HEK293 (cell line): ENCODE data around the gene EFCAB11.

Source experiments
- CTCF ChIA-PET: fragments of 350-600 bp; formaldehyde crosslinking; extraction: SDS; loops from one replicate; lab custom pipeline; 2021; ENCODE audit warnings: antibody characterized with exemption; lab: Yijun Ruan, JAX
- POLR2A ChIA-PET: fragments of 300-600 bp; formaldehyde crosslinking; extraction: SDS; loops from one replicate; lab custom pipeline; 2020; ENCODE audit warnings: antibody characterized with exemption, inconsistent platforms; lab: Yijun Ruan, JAX
- H3K27ac ChIP-seq: fragments of 200-500 bp; sonication (Bioruptor generic); 2 replicates; pipeline ENCODE4 v1.5.1; 2014; ENCODE audit warnings: low read depth, low read length, control low read depth, inconsistent platforms; ENCODE audit errors: extremely low read depth
- H3K36me3 ChIP-seq, 2 experiments: fragments of 200-500 bp in 1 of 2; sonication (Bioruptor generic) in 1 of 2; 1 replicate in 1 of 2; 2 replicates in 1 of 2; pipeline ENCODE4 v1.5.1; 2014 to 2017; ENCODE audit warnings: inconsistent platforms in 2 of 2, low read length in 2 of 2; ENCODE audit not compliant: control insufficient read depth in 2 of 2, insufficient read depth in 1 of 2
- H3K4me1 ChIP-seq: fragments of 200-500 bp; sonication (Bioruptor generic); 2 replicates; pipeline ENCODE4 v1.5.1; 2014; ENCODE audit warnings: mild to moderate bottlenecking, low read length, inconsistent platforms; ENCODE audit not compliant: control insufficient read depth, insufficient read depth
- H3K4me3 ChIP-seq: 2 replicates; pipeline ENCODE4 v1.5.1; 2011; ENCODE audit warnings: low read depth, mild to moderate bottlenecking, control low read depth, low read length, moderate library complexity
- H3K9me3 ChIP-seq: fragments of 200-500 bp; sonication (Bioruptor generic); 2 replicates; pipeline ENCODE4 v1.5.1; 2014; ENCODE audit warnings: low read depth, low read length, inconsistent platforms; ENCODE audit not compliant: control insufficient read depth, insufficient read depth
- GLI2 ChIP-seq: fragments of 450-650 bp; formaldehyde crosslinking; IDR thresholded peaks from 2 replicates; pipeline ENCODE4; 2017; ENCODE audit warnings: missing biosample characterization, missing genetic modification characterization, low read depth, borderline replicate concordance
- KLF1 ChIP-seq: fragments of 450-650 bp; formaldehyde crosslinking; IDR thresholded peaks from 2 replicates; pipeline ENCODE4 v1.5.1; 2016; ENCODE audit warnings: missing biosample characterization, missing genetic modification characterization
- KLF7 ChIP-seq: fragments of 450-650 bp; formaldehyde crosslinking; IDR thresholded peaks from 2 replicates; pipeline ENCODE4 v1.5.1; 2016; ENCODE audit warnings: missing biosample characterization, missing genetic modification characterization, borderline replicate concordance
- TCF7L2 ChIP-seq: IDR thresholded peaks from 2 replicates; pipeline ENCODE4 v1.6.1; 2011; ENCODE audit warnings: low read depth, mild to moderate bottlenecking, inconsistent platforms, low read length, moderate library complexity, borderline replicate concordance
- ZNF202 ChIP-seq: fragments of 450-650 bp; formaldehyde crosslinking; IDR thresholded peaks from 2 replicates; pipeline ENCODE4 v1.5.1; 2016; ENCODE audit warnings: missing biosample characterization, missing genetic modification characterization, borderline replicate concordance
- ZNF223 ChIP-seq: fragments of 450-650 bp; formaldehyde crosslinking; IDR thresholded peaks from 2 replicates; pipeline ENCODE4 v1.5.1; 2016; ENCODE audit warnings: missing biosample characterization, missing genetic modification characterization
- ZNF23 ChIP-seq: fragments of 450-650 bp; formaldehyde crosslinking; IDR thresholded peaks from 2 replicates; pipeline ENCODE4 v1.5.1; 2016; ENCODE audit warnings: missing biosample characterization, missing genetic modification characterization, borderline replicate concordance
- ZNF335 ChIP-seq: fragments of 450-650 bp; formaldehyde crosslinking; conservative IDR thresholded peaks from 2 replicates; pipeline ENCODE4 v1.5.1; 2016; ENCODE audit warnings: missing biosample characterization, missing genetic modification characterization
- ZNF426 ChIP-seq: fragments of 450-650 bp; formaldehyde crosslinking; IDR thresholded peaks from 2 replicates; pipeline ENCODE4 v1.5.1; 2017; ENCODE audit warnings: missing biosample characterization, missing genetic modification characterization, mild to moderate bottlenecking, inconsistent platforms, moderate library complexity
- ZNF544 ChIP-seq: fragments of 450-650 bp; formaldehyde crosslinking; IDR thresholded peaks from 2 replicates; pipeline ENCODE4 v1.5.0; 2017; ENCODE audit warnings: missing biosample characterization, missing genetic modification characterization
- ZNF549 ChIP-seq: fragments of 450-650 bp; IDR thresholded peaks from 2 replicates; pipeline ENCODE4 v1.5.1; 2018; ENCODE audit warnings: missing biosample characterization, missing genetic modification characterization, mild to moderate bottlenecking, inconsistent platforms, moderate library complexity
- ZNF555 ChIP-seq: fragments of 450-650 bp; formaldehyde crosslinking; conservative IDR thresholded peaks from 2 replicates; pipeline ENCODE4 v1.5.1; 2017; ENCODE audit warnings: missing biosample characterization, mild to moderate bottlenecking, missing genetic modification characterization, inconsistent platforms
- ZNF600 ChIP-seq: fragments of 450-650 bp; formaldehyde crosslinking; IDR thresholded peaks from 2 replicates; pipeline ENCODE4 v1.5.1; 2016; ENCODE audit warnings: missing biosample characterization, missing genetic modification characterization
- ZNF792 ChIP-seq: fragments of 450-650 bp; formaldehyde crosslinking; IDR thresholded peaks from 2 replicates; pipeline ENCODE4 v1.5.1; 2016; ENCODE audit warnings: missing biosample characterization, missing genetic modification characterization
- TF ChIP-seq, protein P1 (sequence below): fragments of 450-650 bp; formaldehyde crosslinking; IDR thresholded peaks from 2 replicates; pipeline ENCODE4 v1.5.1; 2017; ENCODE audit warnings: missing biosample characterization, missing genetic modification characterization
- TF ChIP-seq, protein P2 (sequence below): fragments of 450-650 bp; formaldehyde crosslinking; optimal IDR thresholded peaks from 2 replicates; pipeline ENCODE3; 2016; ENCODE audit warnings: missing biosample characterization, mild to moderate bottlenecking, missing genetic modification characterization
- TF ChIP-seq, protein P3 (sequence below): sonication (generic); formaldehyde crosslinking; IDR thresholded peaks from 2 replicates; pipeline ENCODE4 v1.8.1; 2022; ENCODE audit warnings: mild to moderate bottlenecking, moderate library complexity, missing genetic modification reagents
- TF ChIP-seq, protein P4 (sequence below): fragments of 450-650 bp; formaldehyde crosslinking; IDR thresholded peaks from 2 replicates; pipeline ENCODE4 v1.5.1; 2017; ENCODE audit warnings: missing biosample characterization, missing genetic modification characterization
- TF ChIP-seq, protein P5 (sequence below): fragments of 450-650 bp; formaldehyde crosslinking; IDR thresholded peaks from 2 replicates; pipeline ENCODE4 v1.5.0; 2017; ENCODE audit warnings: missing biosample characterization, missing genetic modification characterization, borderline replicate concordance

EFCAB11 gene

DNA sequence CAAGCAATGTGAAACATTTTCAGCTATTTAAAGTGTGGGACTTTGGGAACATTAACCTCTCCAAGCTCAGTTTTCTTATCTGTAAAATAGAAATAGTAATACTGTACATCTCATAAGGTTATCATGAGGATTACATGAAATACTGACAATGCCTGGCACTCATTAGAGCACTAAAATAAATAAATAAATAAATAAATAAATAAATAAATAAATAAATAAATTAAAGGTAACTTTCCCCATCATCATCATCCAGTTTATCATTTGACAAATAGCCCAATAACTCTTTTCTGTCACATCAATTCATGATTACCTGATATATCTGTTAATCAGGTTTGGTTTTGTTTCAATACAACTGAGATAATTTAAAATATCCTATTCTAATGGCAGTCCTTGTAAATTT, 48.5 kb downstream of the EFCAB11 start (continued):
- TF ChIP-seq ZNF202 (tag by site-specific recombination) = no peak; the same call in 1 of the 2 replicates

DNA sequence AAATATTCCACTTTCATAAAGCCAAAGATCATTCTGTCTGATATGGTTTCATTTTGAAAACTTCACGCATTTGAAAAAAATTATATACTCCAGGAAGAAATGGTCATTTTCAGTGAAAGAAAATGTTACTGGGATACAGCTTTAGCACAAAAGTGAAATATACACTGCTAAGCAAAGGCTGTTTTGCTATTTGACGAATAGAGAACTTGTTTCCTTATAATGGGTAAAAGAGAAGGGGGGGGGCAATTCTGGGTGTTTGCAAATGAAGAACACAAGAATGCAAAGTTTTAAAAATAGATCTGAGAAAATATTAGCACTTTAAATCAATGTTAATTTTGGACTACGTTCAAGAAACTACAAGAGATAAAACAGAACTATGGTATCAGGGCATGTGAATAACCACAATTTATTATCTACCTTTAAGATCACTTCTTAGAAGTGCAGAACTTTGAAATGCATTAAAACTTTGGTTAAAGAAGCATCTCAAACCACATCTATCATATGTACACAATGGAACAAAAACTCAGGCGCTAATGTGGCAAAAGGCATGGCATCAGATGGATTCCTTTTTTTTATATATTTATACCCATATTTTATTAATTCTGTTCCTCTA, 51.1 kb downstream of the EFCAB11 start:
- Histone ChIP-seq H3K36me3 (no peaks in the 10 kb centered on the region; a peak in 1 of 3 replicates), H3K4me3 (no peak overlapping the region), H3K27ac (no peak overlapping the region), H3K4me1 (peaks cover 2% of the 10 kb centered on the region; the same call in 1 of the 2 replicates), H3K9me3 (no peaks in the 10 kb centered on the region)
- TF ChIP-seq ZNF23 (tag by site-specific recombination) (no peak), ZNF792 (tag by site-specific recombination) (no peak), KLF1 (tag by site-specific recombination) (no peak), KLF7 (tag by site-specific recombination) (no peak), ZNF544 (tag by site-specific recombination) (no peak), ZNF426 (tag by site-specific recombination) (no peak), ZNF335 (tag by site-specific recombination) (no peak), ZNF549 (tag by site-specific recombination) (no peak)
- TF ChIP-seq, protein P1, sequence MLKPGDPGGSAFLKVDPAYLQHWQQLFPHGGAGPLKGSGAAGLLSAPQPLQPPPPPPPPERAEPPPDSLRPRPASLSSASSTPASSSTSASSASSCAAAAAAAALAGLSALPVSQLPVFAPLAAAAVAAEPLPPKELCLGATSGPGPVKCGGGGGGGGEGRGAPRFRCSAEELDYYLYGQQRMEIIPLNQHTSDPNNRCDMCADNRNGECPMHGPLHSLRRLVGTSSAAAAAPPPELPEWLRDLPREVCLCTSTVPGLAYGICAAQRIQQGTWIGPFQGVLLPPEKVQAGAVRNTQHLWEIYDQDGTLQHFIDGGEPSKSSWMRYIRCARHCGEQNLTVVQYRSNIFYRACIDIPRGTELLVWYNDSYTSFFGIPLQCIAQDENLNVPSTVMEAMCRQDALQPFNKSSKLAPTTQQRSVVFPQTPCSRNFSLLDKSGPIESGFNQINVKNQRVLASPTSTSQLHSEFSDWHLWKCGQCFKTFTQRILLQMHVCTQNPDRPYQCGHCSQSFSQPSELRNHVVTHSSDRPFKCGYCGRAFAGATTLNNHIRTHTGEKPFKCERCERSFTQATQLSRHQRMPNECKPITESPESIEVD (tag by site-specific recombination) = no peak
- TF ChIP-seq, protein P2, sequence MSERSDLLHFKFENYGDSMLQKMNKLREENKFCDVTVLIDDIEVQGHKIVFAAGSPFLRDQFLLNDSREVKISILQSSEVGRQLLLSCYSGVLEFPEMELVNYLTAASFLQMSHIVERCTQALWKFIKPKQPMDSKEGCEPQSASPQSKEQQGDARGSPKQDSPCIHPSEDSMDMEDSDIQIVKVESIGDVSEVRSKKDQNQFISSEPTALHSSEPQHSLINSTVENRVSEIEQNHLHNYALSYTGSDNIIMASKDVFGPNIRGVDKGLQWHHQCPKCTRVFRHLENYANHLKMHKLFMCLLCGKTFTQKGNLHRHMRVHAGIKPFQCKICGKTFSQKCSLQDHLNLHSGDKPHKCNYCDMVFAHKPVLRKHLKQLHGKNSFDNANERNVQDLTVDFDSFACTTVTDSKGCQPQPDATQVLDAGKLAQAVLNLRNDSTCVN (tag by site-specific recombination) = no peak
- CTCF ChIA-PET = no interaction called here
- POLR2A ChIA-PET = no interaction called here

DNA sequence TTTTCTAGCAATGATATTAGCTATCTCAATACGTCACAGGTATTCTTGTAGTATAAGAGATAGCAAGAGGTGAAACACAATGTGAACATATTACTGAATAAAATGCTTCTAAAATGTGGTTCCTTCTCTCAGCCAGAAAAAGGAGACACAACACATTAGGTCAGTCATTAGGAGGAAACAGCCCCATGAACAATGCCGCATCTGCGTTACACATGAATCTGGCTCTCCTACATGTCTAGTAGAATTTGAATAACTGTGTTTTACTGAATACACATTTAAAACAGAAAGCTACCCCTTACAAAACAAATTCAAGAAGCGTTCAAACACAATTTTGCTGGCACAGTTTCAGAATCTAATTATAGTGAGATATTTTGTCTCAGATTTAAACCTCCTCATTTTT, 51.6 kb downstream of the EFCAB11 start:
- Histone ChIP-seq H3K9me3 (no peaks in the 10 kb centered on the region), H3K4me1 (peaks cover 2% of the 10 kb centered on the region; the same call in 1 of the 2 replicates), H3K4me3 (no peak overlapping the region), H3K36me3 (no peaks in the 10 kb centered on the region; a peak in 1 of 3 replicates), H3K27ac (no peak overlapping the region)
- ChIA-PET CTCF (interaction anchor here (0.6 kb wide), 1 partner anchor 284 kb away, joined by 3 read pairs; no protein-coding TSS in a partner anchor), POLR2A (no interaction called here)
- TF ChIP-seq, protein P3, sequence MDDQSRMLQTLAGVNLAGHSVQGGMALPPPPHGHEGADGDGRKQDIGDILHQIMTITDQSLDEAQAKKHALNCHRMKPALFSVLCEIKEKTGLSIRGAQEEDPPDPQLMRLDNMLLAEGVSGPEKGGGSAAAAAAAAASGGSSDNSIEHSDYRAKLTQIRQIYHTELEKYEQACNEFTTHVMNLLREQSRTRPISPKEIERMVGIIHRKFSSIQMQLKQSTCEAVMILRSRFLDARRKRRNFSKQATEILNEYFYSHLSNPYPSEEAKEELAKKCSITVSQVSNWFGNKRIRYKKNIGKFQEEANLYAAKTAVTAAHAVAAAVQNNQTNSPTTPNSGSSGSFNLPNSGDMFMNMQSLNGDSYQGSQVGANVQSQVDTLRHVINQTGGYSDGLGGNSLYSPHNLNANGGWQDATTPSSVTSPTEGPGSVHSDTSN (CRISPR knock-in tag) = no peak
- TF ChIP-seq TCF7L2 (no peak), ZNF600 (tag by site-specific recombination) (no peak), ZNF544 (tag by site-specific recombination) (no peak), ZNF555 (tag by site-specific recombination) (no peak), GLI2 (no peak), ZNF223 (tag by site-specific recombination) (no peak)
- TF ChIP-seq, protein P4, sequence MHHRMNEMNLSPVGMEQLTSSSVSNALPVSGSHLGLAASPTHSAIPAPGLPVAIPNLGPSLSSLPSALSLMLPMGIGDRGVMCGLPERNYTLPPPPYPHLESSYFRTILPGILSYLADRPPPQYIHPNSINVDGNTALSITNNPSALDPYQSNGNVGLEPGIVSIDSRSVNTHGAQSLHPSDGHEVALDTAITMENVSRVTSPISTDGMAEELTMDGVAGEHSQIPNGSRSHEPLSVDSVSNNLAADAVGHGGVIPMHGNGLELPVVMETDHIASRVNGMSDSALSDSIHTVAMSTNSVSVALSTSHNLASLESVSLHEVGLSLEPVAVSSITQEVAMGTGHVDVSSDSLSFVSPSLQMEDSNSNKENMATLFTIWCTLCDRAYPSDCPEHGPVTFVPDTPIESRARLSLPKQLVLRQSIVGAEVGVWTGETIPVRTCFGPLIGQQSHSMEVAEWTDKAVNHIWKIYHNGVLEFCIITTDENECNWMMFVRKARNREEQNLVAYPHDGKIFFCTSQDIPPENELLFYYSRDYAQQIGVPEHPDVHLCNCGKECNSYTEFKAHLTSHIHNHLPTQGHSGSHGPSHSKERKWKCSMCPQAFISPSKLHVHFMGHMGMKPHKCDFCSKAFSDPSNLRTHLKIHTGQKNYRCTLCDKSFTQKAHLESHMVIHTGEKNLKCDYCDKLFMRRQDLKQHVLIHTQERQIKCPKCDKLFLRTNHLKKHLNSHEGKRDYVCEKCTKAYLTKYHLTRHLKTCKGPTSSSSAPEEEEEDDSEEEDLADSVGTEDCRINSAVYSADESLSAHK (tag by site-specific recombination) = no peak
- TF ChIP-seq, protein P5, sequence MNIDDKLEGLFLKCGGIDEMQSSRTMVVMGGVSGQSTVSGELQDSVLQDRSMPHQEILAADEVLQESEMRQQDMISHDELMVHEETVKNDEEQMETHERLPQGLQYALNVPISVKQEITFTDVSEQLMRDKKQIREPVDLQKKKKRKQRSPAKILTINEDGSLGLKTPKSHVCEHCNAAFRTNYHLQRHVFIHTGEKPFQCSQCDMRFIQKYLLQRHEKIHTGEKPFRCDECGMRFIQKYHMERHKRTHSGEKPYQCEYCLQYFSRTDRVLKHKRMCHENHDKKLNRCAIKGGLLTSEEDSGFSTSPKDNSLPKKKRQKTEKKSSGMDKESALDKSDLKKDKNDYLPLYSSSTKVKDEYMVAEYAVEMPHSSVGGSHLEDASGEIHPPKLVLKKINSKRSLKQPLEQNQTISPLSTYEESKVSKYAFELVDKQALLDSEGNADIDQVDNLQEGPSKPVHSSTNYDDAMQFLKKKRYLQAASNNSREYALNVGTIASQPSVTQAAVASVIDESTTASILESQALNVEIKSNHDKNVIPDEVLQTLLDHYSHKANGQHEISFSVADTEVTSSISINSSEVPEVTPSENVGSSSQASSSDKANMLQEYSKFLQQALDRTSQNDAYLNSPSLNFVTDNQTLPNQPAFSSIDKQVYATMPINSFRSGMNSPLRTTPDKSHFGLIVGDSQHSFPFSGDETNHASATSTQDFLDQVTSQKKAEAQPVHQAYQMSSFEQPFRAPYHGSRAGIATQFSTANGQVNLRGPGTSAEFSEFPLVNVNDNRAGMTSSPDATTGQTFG = no peak
